ENCODE results near the gene PSMC5.

DNA sequence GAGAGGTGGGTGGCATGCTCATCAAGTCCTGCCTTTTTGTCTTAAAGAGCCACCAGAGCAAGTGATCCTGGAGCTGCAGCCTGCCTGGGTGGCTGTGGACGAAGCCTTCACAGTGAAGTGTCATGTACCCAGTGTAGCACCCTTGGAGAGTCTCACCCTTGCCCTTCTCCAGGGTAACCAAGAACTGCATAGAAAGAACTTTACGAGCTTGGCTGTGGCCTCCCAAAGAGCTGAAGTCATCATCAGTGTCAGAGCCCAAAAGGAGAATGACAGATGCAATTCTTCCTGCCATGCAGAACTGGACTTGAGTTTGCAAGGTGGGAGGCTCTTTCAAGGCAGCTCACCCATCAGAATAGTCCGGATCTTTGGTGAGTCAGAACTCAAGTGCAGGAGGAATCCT, 32.0 kb downstream of the PSMC5 start:
- TF ChIP-seq CTCF (conservative IDR thresholded peaks at IDR 0.05 in 1 of 2, IDR thresholded peaks at IDR 0.05 in 1 of 2; ENCODE audit: extremely low read depth in 1 of 2, insufficient read depth in 1 of 2, low read depth in 1 of 2, low read length in 2 of 2), result no peak
- TF ChIP-seq EZH2 (IDR thresholded peaks at IDR 0.05; ENCODE audit: borderline replicate concordance, low read length), result no peak

Measured in mammary epithelial cell (primary cell).